DOHH2 (cell line): Measurements from ENCODE around the gene GMDS.
"Not testable (repeated sequence)": the region's sequence is repeated elsewhere in the genome, so short reads cannot be mapped to it uniquely, and the experiment has no call there.

ENCODE experiments used
- H3F3A ChIP-seq: fragments of 200-600 bp; sonication (generic), shearing (Covaris generic); 2 replicates; pipeline ENCODE4 v1.6.0; 2016; ENCODE audit warnings: antibody characterized with exemption, mild to moderate bottlenecking; ENCODE audit not compliant: control insufficient read depth, insufficient read depth
- H3K27ac ChIP-seq: fragments of 200-600 bp; sonication (generic); 2 replicates; pipeline ENCODE4 v1.5.1; 2014; ENCODE audit warnings: low read depth, mild to moderate bottlenecking, low read length, moderate library complexity
- H3K27me3 ChIP-seq: fragments of 200-600 bp; sonication (generic); 2 replicates; pipeline ENCODE4 v1.6.1; 2014; ENCODE audit warnings: mild to moderate bottlenecking, low read length, mixed read lengths; ENCODE audit not compliant: control insufficient read depth
- H3K36me3 ChIP-seq: fragments of 200-600 bp; sonication (generic); 2 replicates; pipeline ENCODE4 v1.6.1; 2014; ENCODE audit warnings: mild to moderate bottlenecking, low read length, moderate library complexity, mixed read lengths; ENCODE audit not compliant: control insufficient read depth
- H3K4me1 ChIP-seq: fragments of 200-600 bp; sonication (generic); 2 replicates; pipeline ENCODE4 v1.6.1; 2014; ENCODE audit warnings: mild to moderate bottlenecking, low read length, mixed read lengths; ENCODE audit not compliant: control insufficient read depth
- H3K4me2 ChIP-seq: fragments of 200-600 bp; sonication (generic); 2 replicates; pipeline ENCODE4 v1.6.0; 2014; ENCODE audit warnings: mild to moderate bottlenecking, low read length, moderate library complexity
- H3K4me3 ChIP-seq: fragments of 200-600 bp; sonication (generic); 2 replicates; pipeline ENCODE4 v1.5.1; 2014; ENCODE audit warnings: mild to moderate bottlenecking, low read length, mixed read lengths
- H3K79me2 ChIP-seq: fragments of 200-600 bp; sonication (generic); 2 replicates; pipeline ENCODE4 v1.6.1; 2014; ENCODE audit warnings: mild to moderate bottlenecking, low read length, mixed read lengths; ENCODE audit not compliant: control insufficient read depth
- H3K9me2 ChIP-seq: fragments of 200-600 bp; sonication (generic); replicated peaks from 2 replicates; pipeline ENCODE4 v1.6.1; 2014; ENCODE audit warnings: mild to moderate bottlenecking, low read length, mixed read lengths; ENCODE audit not compliant: control insufficient read depth
- H3K9me3 ChIP-seq: fragments of 200-600 bp; sonication (generic); 2 replicates; pipeline ENCODE4 v1.6.1; 2014; ENCODE audit warnings: antibody characterized with exemption, low read length, mixed read lengths; ENCODE audit not compliant: control insufficient read depth, insufficient read depth
- H4K20me1 ChIP-seq: fragments of 200-600 bp; sonication (generic); 2 replicates; pipeline ENCODE4 v1.6.0; 2014; ENCODE audit warnings: low read depth, mild to moderate bottlenecking, antibody characterized with exemption, low read length, moderate library complexity; ENCODE audit not compliant: control insufficient read depth, insufficient read depth
- EZH2phosphoT487 ChIP-seq: fragments of 200-600 bp; sonication (generic); IDR thresholded peaks from 2 replicates; pipeline ENCODE4 v1.6.1; 2017; ENCODE audit warnings: borderline replicate concordance, mild to moderate bottlenecking, antibody characterized with exemption, low read length, moderate library complexity, mixed read lengths
- TF ChIP-seq, protein P1 (sequence below): fragments of 200-600 bp; sonication (generic); IDR thresholded peaks from one replicate; pipeline ENCODE4 v1.5.1; 2014; ENCODE audit warnings: antibody characterized with exemption, mild to moderate bottlenecking, low read depth, low read length; ENCODE audit not compliant: poor library complexity, severe bottlenecking

GMDS gene

DNA sequence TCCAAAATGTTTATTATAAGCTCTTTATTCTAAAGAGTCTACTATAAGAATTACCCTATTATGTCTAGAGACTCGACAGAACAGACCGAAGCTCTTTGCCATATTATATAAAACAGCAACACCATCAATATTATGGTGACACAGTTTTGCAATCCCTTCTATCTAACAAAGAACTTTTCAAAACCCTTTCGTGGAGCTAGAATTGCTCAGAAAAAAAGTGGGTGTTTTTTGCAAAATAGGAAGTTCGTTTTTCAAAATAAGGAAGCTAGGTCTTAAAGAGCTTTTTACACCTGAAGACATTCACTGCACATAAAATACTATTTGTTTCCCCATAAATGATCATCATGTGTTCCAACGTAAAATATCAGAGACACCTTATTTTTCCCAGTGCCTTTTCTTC, 395.7 kb downstream of the GMDS start:
- Histone ChIP-seq H3F3A (no peaks in the 10 kb centered on the region), H3K9me2 (no peaks in the 10 kb centered on the region), H4K20me1 (no peaks in the 10 kb centered on the region), H3K4me2 (no peak overlapping the region), H3K9me3 (peaks cover 5% of the 10 kb centered on the region; the same call in 1 of the 2 replicates), H3K4me3 (no peak overlapping the region), H3K4me1 (peaks cover 15% of the 10 kb centered on the region), H3K36me3 (no peaks in the 10 kb centered on the region), H3K79me2 (no peaks in the 10 kb centered on the region), H3K27ac (no peak overlapping the region), H3K27me3 (no peaks in the 10 kb centered on the region)
- TF ChIP-seq, protein P1, sequence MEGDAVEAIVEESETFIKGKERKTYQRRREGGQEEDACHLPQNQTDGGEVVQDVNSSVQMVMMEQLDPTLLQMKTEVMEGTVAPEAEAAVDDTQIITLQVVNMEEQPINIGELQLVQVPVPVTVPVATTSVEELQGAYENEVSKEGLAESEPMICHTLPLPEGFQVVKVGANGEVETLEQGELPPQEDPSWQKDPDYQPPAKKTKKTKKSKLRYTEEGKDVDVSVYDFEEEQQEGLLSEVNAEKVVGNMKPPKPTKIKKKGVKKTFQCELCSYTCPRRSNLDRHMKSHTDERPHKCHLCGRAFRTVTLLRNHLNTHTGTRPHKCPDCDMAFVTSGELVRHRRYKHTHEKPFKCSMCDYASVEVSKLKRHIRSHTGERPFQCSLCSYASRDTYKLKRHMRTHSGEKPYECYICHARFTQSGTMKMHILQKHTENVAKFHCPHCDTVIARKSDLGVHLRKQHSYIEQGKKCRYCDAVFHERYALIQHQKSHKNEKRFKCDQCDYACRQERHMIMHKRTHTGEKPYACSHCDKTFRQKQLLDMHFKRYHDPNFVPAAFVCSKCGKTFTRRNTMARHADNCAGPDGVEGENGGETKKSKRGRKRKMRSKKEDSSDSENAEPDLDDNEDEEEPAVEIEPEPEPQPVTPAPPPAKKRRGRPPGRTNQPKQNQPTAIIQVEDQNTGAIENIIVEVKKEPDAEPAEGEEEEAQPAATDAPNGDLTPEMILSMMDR = no peak
- no peak for TF ChIP-seq EZH2phosphoT487

GRCh38 chr6:1848752-1849151, 396.7 kb downstream of the GMDS start:
- Histone ChIP-seq H3F3A (no peaks in the 10 kb centered on the region), H3K4me2 (no peak overlapping the region), H3K27me3 (no peaks in the 10 kb centered on the region), H3K4me1 (peaks cover 15% of the 10 kb centered on the region), H4K20me1 (no peaks in the 10 kb centered on the region), H3K79me2 (no peaks in the 10 kb centered on the region), H3K9me2 (no peaks in the 10 kb centered on the region), H3K4me3 (no peak overlapping the region), H3K9me3 (peaks cover 5% of the 10 kb centered on the region; the same call in 1 of the 2 replicates), H3K27ac (no peak overlapping the region), H3K36me3 (no peaks in the 10 kb centered on the region)
- TF ChIP-seq, protein P1 = no peak
- TF ChIP-seq EZH2phosphoT487 = no peak

DNA sequence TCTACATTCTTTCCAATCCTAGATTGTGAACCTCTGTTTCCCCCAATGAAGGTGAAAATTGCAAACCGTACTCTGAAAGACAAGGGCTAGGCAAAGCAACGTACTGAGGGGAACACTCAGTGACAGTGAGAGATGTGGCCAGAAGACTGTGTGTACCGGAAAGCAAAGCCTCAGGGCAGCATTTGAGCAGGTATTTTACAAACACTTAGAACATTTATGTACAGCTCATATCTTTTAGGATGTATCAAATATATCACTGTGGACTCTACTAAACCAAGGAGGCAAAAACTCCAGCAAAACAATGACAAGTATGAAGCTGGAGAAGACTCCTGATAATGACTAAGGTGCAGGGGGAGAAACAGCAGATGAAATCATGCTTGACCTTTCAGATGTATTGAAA, 398.8 kb downstream of the GMDS start:
- peaks cover 9% of the 10 kb centered on the region for H3K4me1 ChIP-seq
- no peak overlapping the region for H3K27ac ChIP-seq
- H3K4me2 ChIP-seq = no peak overlapping the region
- no peaks in the 10 kb centered on the region for H3K79me2 ChIP-seq
- TF ChIP-seq, protein P1 = no peak
- TF ChIP-seq EZH2phosphoT487 = no peak
- no peaks in the 10 kb centered on the region for H4K20me1 ChIP-seq
- peaks cover 5% of the 10 kb centered on the region; the same call in 1 of the 2 replicates for H3K9me3 ChIP-seq
- H3K9me2 ChIP-seq = no peaks in the 10 kb centered on the region
- H3K27me3 ChIP-seq = no peaks in the 10 kb centered on the region
- H3F3A ChIP-seq = no peaks in the 10 kb centered on the region
- H3K36me3 ChIP-seq = no peaks in the 10 kb centered on the region
- no peak overlapping the region for H3K4me3 ChIP-seq

GRCh38 chr6:1845543-1845942, 399.9 kb downstream of the GMDS start:
- not testable (repeated sequence) for H3K79me2 ChIP-seq, H3K27ac ChIP-seq, H3K9me3 ChIP-seq, H4K20me1 ChIP-seq, H3K9me2 ChIP-seq, H3K4me2 ChIP-seq, H3K36me3 ChIP-seq, H3K4me3 ChIP-seq, H3K27me3 ChIP-seq, H3F3A ChIP-seq, H3K4me1 ChIP-seq
